Stimulated activated CD8-positive, alpha-beta memory T cell treated with anti-CD3 and anti-CD28 coated beads, Interleukin-15, amount 100 ng/mL, for 48 hours (primary cell): ENCODE data around the gene INAFM1.

Experiments
- DNase-seq, 2 donors: peaks; one replicate each; pipeline ENCODE4 v3.0.0-alpha.2; 2020; ENCODE audit warnings: low read depth in 2 of 2

Gene INAFM1

DNA sequence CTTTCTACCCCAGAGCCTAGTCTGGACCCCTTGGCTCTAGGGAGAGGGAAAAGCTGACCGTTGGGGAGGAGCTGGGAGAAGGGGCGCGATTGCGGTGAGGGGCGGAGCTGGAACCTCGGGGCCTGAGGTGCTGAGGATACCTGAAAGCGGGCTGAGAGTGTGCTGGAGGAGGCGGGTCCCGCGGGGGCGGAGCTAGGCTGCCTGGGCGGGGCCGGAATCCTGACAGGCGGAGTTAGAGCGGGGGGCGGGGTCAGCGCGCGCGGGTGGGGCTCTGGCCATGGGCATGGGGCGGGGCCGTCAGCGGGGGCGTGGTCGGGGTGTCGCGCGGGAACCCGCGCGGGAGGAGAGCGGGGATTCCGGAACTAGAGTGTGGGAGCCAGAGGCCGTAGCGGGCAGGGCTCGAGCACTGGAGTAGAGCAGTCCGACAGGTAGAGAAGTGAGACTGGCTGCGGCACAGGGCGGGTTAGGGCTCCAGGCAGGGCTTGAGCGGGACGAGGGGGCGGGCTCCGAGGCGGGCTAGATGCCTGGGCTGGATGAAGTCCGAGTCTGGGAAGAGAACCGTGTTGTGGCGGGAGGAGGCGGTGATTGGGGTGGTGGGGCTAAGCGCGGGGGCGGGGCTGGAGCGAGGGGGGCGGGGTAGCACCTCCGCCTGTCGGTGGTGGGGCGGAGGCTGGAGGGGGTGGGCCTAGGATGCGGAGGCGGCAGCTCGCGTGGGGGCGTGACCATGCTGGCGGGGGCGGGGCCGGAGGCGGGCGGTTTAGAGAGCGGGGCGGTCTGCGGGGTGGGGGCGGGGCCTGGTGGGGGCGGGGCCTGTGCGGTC, at the start of gene INAFM1:
Gene INAFM1, plus strand, starts transcription at position 815 of the 820 bp plus-strand sequence. CDS start 35 bp downstream, outside the sequence.
- DNase-seq: peak; percentile 95 to 98

DNA sequence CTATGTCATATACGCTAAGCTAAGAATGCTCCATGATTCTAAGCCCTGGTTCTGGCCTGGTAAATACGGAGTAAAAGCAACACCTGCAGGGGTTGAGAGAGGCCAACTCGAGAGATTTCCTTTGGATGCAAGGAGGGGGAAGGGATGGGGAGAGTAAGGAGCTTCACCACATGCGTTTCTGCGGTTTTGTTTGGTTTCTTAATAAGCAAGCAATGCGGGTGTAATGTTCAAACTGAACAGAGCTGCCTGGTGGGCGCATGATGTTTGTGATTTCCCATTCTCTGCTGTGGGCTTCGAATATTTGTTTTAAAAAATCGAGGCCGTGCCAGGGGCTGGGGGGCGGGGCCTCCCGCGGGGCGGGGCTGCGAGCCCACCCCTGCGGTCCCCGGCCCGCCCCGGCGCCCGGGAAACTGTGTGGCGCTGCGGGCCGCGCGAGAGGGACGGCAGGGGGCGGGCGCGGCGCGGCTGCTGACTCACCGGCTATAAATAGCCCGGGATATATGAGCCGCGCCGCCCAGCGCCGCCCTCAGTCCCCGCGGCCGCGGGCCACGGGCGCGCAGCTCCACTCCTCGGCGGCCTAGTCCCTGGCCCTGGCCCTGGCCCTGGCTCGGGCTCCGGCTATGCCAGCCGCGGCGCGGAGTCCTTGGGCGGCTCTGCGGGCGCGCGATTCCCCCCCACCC, 48.8 kb upstream of the INAFM1 start:
- peak; percentile 73 to 76 for DNase-seq

GRCh38 chr19:47226426-47227351, 48.0 kb upstream of the INAFM1 start:
- no peak for DNase-seq

- DNase-seq: no peak
These were observed 47.1 kb upstream of the INAFM1 start for GRCh38 chr19:47227352-47228167.

DNA sequence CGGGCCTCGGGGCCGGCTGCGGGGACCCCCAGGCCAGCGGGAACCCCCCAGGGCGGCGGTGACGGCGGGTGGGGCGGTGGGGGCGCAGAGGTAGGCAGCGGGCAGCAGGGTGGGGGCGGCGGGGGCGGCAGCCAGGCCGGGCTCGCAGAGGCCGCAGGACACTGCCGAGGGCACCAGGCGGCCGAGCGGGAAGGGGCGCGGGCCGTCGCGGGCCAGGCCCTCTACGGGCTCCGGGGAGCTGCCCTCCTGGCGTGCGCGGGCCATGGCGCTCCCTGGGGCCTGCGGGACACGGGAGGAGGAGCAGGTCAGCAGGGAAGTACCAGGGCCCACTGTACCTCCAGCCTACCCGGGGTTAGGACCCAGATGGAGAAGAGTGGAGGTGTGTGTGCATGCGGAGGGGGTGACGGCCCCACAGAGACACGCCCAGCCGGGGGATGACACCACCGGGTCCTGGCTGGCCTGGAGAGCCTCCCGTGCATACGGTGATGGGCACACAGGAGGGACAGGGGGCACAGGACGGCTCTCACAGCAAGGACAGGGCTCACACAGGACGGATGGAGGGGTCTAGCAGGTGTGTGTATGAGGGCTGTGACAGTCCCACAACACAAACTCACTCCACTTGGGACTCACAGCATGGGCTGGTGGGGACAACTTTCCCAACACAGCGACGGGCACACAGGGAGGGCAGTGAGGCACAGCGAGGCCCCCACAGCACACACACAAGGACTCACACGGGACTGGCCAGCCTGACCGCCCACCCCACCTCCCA, 46.3 kb upstream of the INAFM1 start:
- DNase-seq: no peak

DNA sequence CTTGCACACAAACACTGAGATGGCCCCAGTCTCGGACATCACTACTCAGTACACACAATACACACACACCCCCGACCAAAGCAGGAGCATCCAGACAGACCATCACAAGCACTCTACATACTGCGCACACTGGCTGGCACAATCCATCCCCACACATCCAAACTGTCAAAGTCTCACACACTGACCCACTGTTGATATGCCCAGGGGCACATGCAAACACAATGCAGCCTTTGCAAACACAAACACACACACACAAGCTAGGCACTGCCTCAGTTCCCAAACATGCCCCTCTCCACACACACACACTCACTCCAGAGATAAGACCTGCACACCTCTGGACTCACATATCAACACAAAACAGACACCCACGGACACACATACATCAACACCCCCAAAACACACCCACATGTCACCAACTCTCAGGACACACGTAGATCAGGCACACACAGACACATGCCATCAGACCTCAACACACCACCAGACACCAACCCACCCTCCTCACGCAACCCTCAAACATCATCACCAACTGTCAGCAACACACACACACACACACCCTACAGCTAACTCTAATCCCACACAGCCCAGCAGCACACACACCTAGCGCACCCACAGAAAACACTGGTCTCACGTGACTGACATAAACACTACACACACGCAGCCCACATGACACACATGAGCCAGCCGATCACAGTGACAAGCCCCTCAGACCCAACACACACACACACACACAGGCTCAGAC, 45.6 kb upstream of the INAFM1 start:
- DNase-seq: no peak

DNA sequence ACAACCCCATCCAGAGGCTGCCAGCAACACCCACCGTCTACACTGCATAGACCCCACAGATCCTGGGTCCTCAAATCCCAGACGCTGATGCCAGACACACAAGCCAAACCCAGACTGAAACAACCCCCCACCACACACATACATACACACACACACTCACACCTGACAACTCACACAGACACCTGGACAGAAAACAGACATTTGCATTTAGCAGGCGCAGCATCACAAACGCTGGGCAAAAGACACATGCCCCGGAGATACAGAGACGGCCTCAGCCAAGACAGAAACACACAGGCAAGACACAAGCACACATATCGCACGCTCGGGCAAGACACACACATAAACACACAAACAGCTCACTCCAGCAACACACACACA, 45.0 kb upstream of the INAFM1 start:
- no peak for DNase-seq

DNA sequence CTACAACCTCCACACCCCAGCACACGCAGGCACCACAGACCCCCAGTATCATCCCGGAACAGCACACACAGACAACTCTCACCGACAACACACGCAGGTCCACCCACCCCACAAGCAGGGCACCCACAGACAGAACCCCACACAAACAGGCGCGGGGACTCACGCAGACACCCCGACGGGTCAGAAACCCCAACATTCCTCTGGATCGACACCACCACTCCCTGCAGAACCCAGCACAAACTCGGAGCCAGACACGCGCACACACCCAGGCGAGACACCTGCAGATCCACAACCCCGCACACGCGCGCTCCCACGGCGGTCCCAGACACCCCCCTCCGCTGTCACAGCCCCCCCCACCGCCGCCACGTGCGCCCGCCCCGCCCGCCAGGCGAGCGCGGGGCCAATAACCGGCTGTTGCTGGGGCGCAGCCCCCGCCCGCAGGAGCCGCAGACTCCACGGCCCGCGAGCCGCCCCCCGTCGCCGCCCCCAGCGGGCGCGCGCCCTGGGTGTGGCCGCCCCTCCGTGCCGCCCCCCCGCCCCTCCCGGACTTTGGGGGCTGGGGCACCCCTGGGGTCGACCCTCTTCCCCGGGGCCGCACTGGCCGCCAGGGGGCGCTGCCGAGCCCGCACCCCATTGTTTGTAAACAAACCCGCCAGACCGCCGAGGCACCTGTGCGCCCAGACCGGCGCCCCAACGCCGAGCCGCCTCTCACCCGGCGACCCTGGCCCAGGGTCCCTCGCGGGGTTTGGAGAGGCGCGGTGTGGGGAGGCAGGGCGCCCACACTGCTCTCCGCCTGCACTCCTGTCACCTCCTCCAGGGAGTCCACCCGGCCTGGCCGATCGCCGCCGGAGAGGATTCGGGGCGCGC, 44.4 kb upstream of the INAFM1 start:
- DNase-seq: peak in 1 of 2 donors; percentile 63

DNA sequence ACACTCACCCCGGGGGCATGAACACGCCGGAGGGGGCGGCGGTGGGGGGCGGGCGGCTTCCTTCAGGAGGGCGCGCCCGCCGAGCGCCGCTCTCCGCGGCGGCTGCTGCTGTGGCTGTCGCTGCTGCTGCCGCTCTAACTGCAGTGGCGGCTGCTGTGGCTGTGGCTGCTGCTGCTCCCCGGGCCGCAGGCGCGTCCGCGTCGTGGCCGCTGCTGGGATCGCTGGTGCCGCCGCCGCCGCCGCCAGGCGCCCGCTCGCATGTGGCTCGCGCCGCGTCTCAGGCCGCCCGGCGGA, 43.8 kb upstream of the INAFM1 start, which contains the start of gene BBC3:
Gene BBC3, minus strand, starts transcription at position 279 of the 294 bp plus-strand sequence. CDS start 2,768 bp downstream, outside the sequence.
- DNase-seq: no peak

GRCh38 chr19:47231215-47232054, 43.2 kb upstream of the INAFM1 start:
- DNase-seq: peak; percentile 83

DNA sequence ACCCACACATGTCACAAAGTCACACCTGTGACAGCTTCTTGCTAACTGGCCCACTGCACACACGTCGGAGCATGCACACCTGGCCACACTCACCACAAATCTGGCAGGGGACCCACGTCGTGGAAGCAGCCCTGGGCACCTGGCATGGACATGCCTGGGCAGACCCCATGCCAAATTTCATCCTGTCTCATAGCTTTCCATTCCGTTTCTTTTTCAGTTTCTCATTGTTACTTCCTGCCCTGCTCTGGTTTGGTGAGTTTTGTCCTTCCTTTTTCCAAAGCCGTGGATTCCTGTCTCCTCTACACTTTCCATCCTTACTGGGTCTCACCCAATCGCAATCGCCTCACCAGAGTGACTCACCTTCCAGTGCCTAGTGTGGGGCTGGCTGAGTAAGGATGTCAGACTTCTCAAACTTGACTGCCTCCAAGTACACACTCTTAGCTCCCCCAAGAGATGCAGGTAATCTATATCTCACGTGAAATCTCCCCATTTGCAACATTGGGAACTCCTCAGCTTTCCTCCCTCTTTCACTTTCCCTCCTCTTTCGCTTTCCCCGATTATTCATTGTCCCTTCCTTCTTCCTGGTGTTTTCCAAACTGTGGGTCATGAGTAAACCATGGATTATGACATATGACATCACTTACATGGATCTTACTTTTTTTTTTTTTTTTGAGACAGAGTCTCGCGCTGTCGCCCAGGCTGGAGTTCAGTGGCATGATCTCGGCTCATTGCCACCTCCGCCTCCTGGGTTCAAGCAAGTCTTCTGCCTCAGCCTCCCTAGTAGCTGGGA, 42.1 kb upstream of the INAFM1 start:
- no peak for DNase-seq

- no peak for DNase-seq
These were observed 38.5 kb upstream of the INAFM1 start for GRCh38 chr19:47236072-47236675.

- no peak for DNase-seq
These were observed 35.5 kb upstream of the INAFM1 start for GRCh38 chr19:47239152-47239551.

- DNase-seq: no peak
These were observed 34.9 kb upstream of the INAFM1 start for GRCh38 chr19:47239610-47240296.

- no peak for DNase-seq
These were observed 34.1 kb upstream of the INAFM1 start for GRCh38 chr19:47240556-47240955.
